Neural progenitor cell (in vitro differentiated cells): ENCODE results near the gene CPT1A. TPM values are rescaled to one million over a fixed set of nuclear protein-coding genes. Genes with fewer than 3 reads are reported as not detected.

Experiments
- DNase-seq: peaks from one replicate; pipeline ENCODE4 v3.0.0-alpha.2; 2016; ENCODE audit warnings: low spot score
- H2AFZ ChIP-seq: fragments of 200-600 bp; sonication (generic); replicated peaks from 2 replicates; pipeline ENCODE4 v1.6.1; 2016; ENCODE audit warnings: antibody characterized with exemption
- H3F3A ChIP-seq: fragments of 200-600 bp; sonication (generic); 2 replicates; pipeline ENCODE4 v1.6.1; 2016; ENCODE audit warnings: antibody characterized with exemption, low read depth
- H3K27ac ChIP-seq: fragments of 200-600 bp; sonication (generic); 2 replicates; pipeline ENCODE4 v1.5.1; 2016; ENCODE audit warnings: mild to moderate bottlenecking
- H3K27me3 ChIP-seq: fragments of 200-600 bp; sonication (generic); 2 replicates; pipeline ENCODE4 v1.6.1; 2016; ENCODE audit warnings: mild to moderate bottlenecking, moderate library complexity
- H3K36me3 ChIP-seq: fragments of 200-600 bp; sonication (generic); 2 replicates; pipeline ENCODE4 v1.5.1; 2016
- H3K4me1 ChIP-seq: fragments of 200-600 bp; sonication (generic); 2 replicates; pipeline ENCODE4 v1.6.1; 2016; ENCODE audit warnings: mixed run types
- H3K4me2 ChIP-seq: fragments of 200-600 bp; sonication (generic); 2 replicates; pipeline ENCODE4 v1.6.1; 2016
- H3K4me3 ChIP-seq: fragments of 200-600 bp; sonication (generic); 2 replicates; pipeline ENCODE4 v1.5.1; 2016
- H3K79me2 ChIP-seq: fragments of 200-600 bp; sonication (generic); 2 replicates; pipeline ENCODE4 v1.6.1; 2016; ENCODE audit warnings: low read depth
- H3K9ac ChIP-seq: fragments of 200-600 bp; sonication (generic); 2 replicates; pipeline ENCODE4 v1.6.1; 2016
- H3K9me3 ChIP-seq: fragments of 200-600 bp; sonication (generic); 2 replicates; pipeline ENCODE4 v1.5.1; 2016; ENCODE audit warnings: low read depth
- H4K20me1 ChIP-seq: fragments of 200-600 bp; sonication (generic); 2 replicates; pipeline ENCODE4 v1.6.1; 2016; ENCODE audit warnings: low read depth
- H3K27ac Mint-ChIP-seq: 3 replicates; pipeline ENCODE4 v1.8.0; 2021; ENCODE audit warnings: mixed read lengths
- H3K27me3 Mint-ChIP-seq: 2 replicates; pipeline ENCODE4 v1.8.0; 2022; ENCODE audit warnings: low read depth, mild to moderate bottlenecking, inconsistent platforms, moderate library complexity, mixed read lengths; ENCODE audit not compliant: insufficient read depth
- H3K36me3 Mint-ChIP-seq: 3 replicates; pipeline ENCODE4 v1.8.0; 2021; ENCODE audit warnings: mixed read lengths
- H3K4me1 Mint-ChIP-seq: 3 replicates; pipeline ENCODE4 v1.8.0; 2021; ENCODE audit warnings: mixed read lengths
- H3K4me3 Mint-ChIP-seq: 3 replicates; pipeline ENCODE4 v1.8.0; 2021; ENCODE audit warnings: mild to moderate bottlenecking, moderate library complexity, mixed read lengths
- H3K9me3 Mint-ChIP-seq: 3 replicates; pipeline ENCODE4 v1.8.0; 2020; ENCODE audit warnings: mixed read lengths
- CTCF ChIP-seq: fragments of 200-600 bp; sonication (generic); IDR thresholded peaks from 2 replicates; pipeline ENCODE4 v1.5.1; 2017; ENCODE audit warnings: antibody characterized with exemption, mild to moderate bottlenecking
- EZH2 ChIP-seq: fragments of 200-600 bp; sonication (generic); IDR thresholded peaks from 2 replicates; pipeline ENCODE4 v1.6.1; 2017; ENCODE audit warnings: antibody characterized with exemption, mild to moderate bottlenecking, moderate library complexity
- EZH2phosphoT487 ChIP-seq: fragments of 200-600 bp; sonication (generic); IDR thresholded peaks from 2 replicates; pipeline ENCODE4 v1.6.1; 2017; ENCODE audit warnings: antibody characterized with exemption
- total RNA-seq: library from RNA; depleted of rRNA; stranded (reverse); fragments of >200 nt; gene quantifications from 2 replicates; pipeline ENCODE4 v1.2.3, GENCODE V29; 2015; ENCODE audit warnings: low replicate concordance

CPT1A gene
- total RNA-seq, 1 donor from 2014 or later = 0.64 TPM

DNA sequence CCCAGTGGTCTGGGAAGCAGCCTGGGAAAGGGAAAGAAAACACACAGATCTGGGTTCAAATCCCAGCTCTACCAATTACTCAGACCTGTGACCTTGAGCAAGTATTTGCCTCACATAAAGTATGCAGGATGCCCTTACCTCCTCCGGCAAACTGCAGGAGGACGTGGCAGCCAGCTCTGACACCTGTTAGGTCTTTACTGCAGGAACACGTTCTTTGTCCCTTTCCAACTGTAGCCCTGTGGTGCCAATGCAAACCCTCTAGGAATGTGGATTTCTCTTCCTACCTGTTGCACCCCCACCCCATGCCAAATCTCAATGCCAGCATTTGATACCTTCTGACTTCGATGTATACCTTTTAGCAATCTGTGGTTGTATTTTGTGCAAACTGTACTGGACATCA is 6.0 kb downstream of the CPT1A start:
- Histone ChIP-seq H3K9ac (no peak overlapping the region), H3K4me3 (no peak overlapping the region), H3K4me2 (no peak overlapping the region), H3K4me1 (peaks cover 6% of the 10 kb centered on the region), H3K27me3 (peaks cover 62% of the 10 kb centered on the region), H4K20me1 (peaks cover 19% of the 10 kb centered on the region), H3K36me3 (no peaks in the 10 kb centered on the region), H3K9me3 (no peaks in the 10 kb centered on the region), H3F3A (peaks cover 21% of the 10 kb centered on the region), H2AFZ (no peak overlapping the region), H3K79me2 (no peaks in the 10 kb centered on the region), H3K27ac (no peak overlapping the region)
- H3K4me1 Mint-ChIP-seq = peaks cover 24% of the 10 kb centered on the region
- no peak overlapping the region for H3K4me3 Mint-ChIP-seq
- no peaks in the 10 kb centered on the region for H3K36me3 Mint-ChIP-seq
- H3K27ac Mint-ChIP-seq = no peak overlapping the region
- H3K27me3 Mint-ChIP-seq = peaks cover 22% of the 10 kb centered on the region
- no peaks in the 10 kb centered on the region for H3K9me3 Mint-ChIP-seq
- TF ChIP-seq EZH2 = no peak
- no peak for TF ChIP-seq EZH2phosphoT487
- no peak for TF ChIP-seq CTCF
- DNase-seq = no peak

- H3K4me1 Mint-ChIP-seq = peaks cover 25% of the 10 kb centered on the region
- Histone ChIP-seq H3K4me3 (no peak overlapping the region), H2AFZ (no peak overlapping the region), H3K4me2 (no peak overlapping the region), H3F3A (peaks cover 17% of the 10 kb centered on the region), H3K9ac (no peak overlapping the region), H3K79me2 (no peaks in the 10 kb centered on the region), H3K27ac (no peak overlapping the region), H3K4me1 (peaks cover 6% of the 10 kb centered on the region), H3K27me3 (peaks cover 58% of the 10 kb centered on the region), H3K36me3 (no peaks in the 10 kb centered on the region), H4K20me1 (peaks cover 14% of the 10 kb centered on the region), H3K9me3 (no peaks in the 10 kb centered on the region)
- peaks cover 24% of the 10 kb centered on the region for H3K27me3 Mint-ChIP-seq
- TF ChIP-seq EZH2 (no peak), CTCF (no peak), EZH2phosphoT487 (no peak)
- H3K36me3 Mint-ChIP-seq = no peaks in the 10 kb centered on the region
- H3K27ac Mint-ChIP-seq = no peak overlapping the region
- H3K9me3 Mint-ChIP-seq = no peaks in the 10 kb centered on the region
- H3K4me3 Mint-ChIP-seq = no peak overlapping the region
- DNase-seq = no peak
Measured at GRCh38 chr11:68835328-68835727, 6.4 kb downstream of the CPT1A start.

- Mint-ChIP-seq H3K9me3 (no peaks in the 10 kb centered on the region), H3K27ac (no peak overlapping the region), H3K36me3 (no peaks in the 10 kb centered on the region), H3K27me3 (peaks cover 13% of the 10 kb centered on the region), H3K4me3 (no peak overlapping the region), H3K4me1 (peaks cover 4% of the 10 kb centered on the region)
- Histone ChIP-seq H3K9me3 (no peaks in the 10 kb centered on the region), H4K20me1 (no peaks in the 10 kb centered on the region), H3K27ac (no peak overlapping the region), H3K4me1 (no peaks in the 10 kb centered on the region), H3K36me3 (no peaks in the 10 kb centered on the region), H3K79me2 (no peaks in the 10 kb centered on the region), H2AFZ (no peak overlapping the region), H3K4me3 (no peak overlapping the region), H3K9ac (no peak overlapping the region), H3K4me2 (no peak overlapping the region), H3F3A (no peaks in the 10 kb centered on the region), H3K27me3 (peaks cover 31% of the 10 kb centered on the region)
- TF ChIP-seq EZH2 (no peak), CTCF (no peak), EZH2phosphoT487 (no peak)
- DNase-seq = no peak
Measured at GRCh38 chr11:68832476-68833181, 9.1 kb downstream of the CPT1A start.
